ENCODE measurements around the gene PCP2. TPM values are rescaled to one million over a fixed set of nuclear protein-coding genes. Genes with fewer than 3 reads are reported as not detected.

PCP2 gene
- total RNA-seq, 4 donors from 2014 or later: 4.1 to 14.2 TPM; not detected in 2

GRCh38 chr19:7598180-7598579 lies 35.3 kb downstream of the PCP2 start:
- no peak for DNase-seq
- H3K4me1 ChIP-seq: peaks cover 0 to 9% (median 6%) of the 10 kb centered on the region in 4 donors
- H3K9me3 ChIP-seq: no peaks in the 10 kb centered on the region
- no peak overlapping the region for H3K27ac ChIP-seq
- TF ChIP-seq CTCF (IDR thresholded peaks at IDR 0.05) (no peak), EP300 (IDR thresholded peaks at IDR 0.05; ENCODE audit: low read depth) (no peak)
- intact Hi-C loops (cut with DNase I; ENCODE audit: low total_unique reads): no loop called here
- no peaks in the 10 kb centered on the region for H3K36me3 ChIP-seq
- 69 to 100% methylated on average over 1 to 6 of the region's 6 CpGs for WGBS, 2 donors (ENCODE audit: low coverage in 1 of 2)
- in situ Hi-C loops (cut with MboI; ENCODE audit: low pct_ligation_motif_present in 1 of 4, low pct_unique_long_range_greater_than_20kb in 1 of 4, low sequenced_read_pairs in 3 of 4): no loop called here
- H3K27me3 ChIP-seq: peaks cover 50% of the 10 kb centered on the region
- H3K4me3 ChIP-seq: no peak overlapping the region

GRCh38 chr19:7597689-7598088 lies 35.8 kb downstream of the PCP2 start:
- intact Hi-C loops (cut with DNase I; ENCODE audit: low total_unique reads): no loop called here
- Histone ChIP-seq H3K4me1 (peaks cover 0 to 9% (median 6%) of the 10 kb centered on the region in 4 donors), H3K9me3 (no peaks in the 10 kb centered on the region), H3K4me3 (no peak overlapping the region), H3K27ac (no peak overlapping the region), H3K36me3 (no peaks in the 10 kb centered on the region), H3K27me3 (peaks cover 50% of the 10 kb centered on the region)
- in situ Hi-C loops (cut with MboI; ENCODE audit: low pct_ligation_motif_present in 1 of 4, low pct_unique_long_range_greater_than_20kb in 1 of 4, low sequenced_read_pairs in 3 of 4): no loop called here
- TF ChIP-seq EP300 (IDR thresholded peaks at IDR 0.05; ENCODE audit: low read depth): no peak
- TF ChIP-seq CTCF (IDR thresholded peaks at IDR 0.05): no peak
- no peak for TF ChIP-seq POLR2AphosphoS5 (IDR thresholded peaks at IDR 0.05)
- 80 to 83% methylated on average over 5 to 9 of the region's 9 CpGs for WGBS, 2 donors (ENCODE audit: low coverage in 1 of 2)
- DNase-seq: no peak

- peaks cover 0 to 9% (median 6%) of the 10 kb centered on the region in 4 donors for H3K4me1 ChIP-seq
- in situ Hi-C loops (cut with MboI; ENCODE audit: low pct_ligation_motif_present in 1 of 4, low pct_unique_long_range_greater_than_20kb in 1 of 4, low sequenced_read_pairs in 3 of 4): no loop called here
- intact Hi-C loops (cut with DNase I; ENCODE audit: low total_unique reads): no loop called here
- H3K36me3 ChIP-seq: no peaks in the 10 kb centered on the region
- H3K27ac ChIP-seq: peak overlapping the region; percentile 34 to 81 (median 72)
- 4% methylated on average over 60 of the region's 70 CpGs; no CpG with 5 or more reads in 1 of the 2 donors for WGBS, 2 donors (ENCODE audit: low coverage in 1 of 2)
- no peak for TF ChIP-seq CTCF (IDR thresholded peaks at IDR 0.05)
- H3K27me3 ChIP-seq: peaks cover 45% of the 10 kb centered on the region
- no peaks in the 10 kb centered on the region for H3K9me3 ChIP-seq
- peak; percentile 36 for DNase-seq
- H3K4me3 ChIP-seq: peak overlapping the region; percentile 2 to 72 (median 58)
Observed at GRCh38 chr19:7596211-7596937, 37.1 kb downstream of the PCP2 start.

- H3K27me3 ChIP-seq: peaks cover 53% of the 10 kb centered on the region
- no peaks in the 10 kb centered on the region for H3K36me3 ChIP-seq
- in situ Hi-C loops (cut with MboI; ENCODE audit: low pct_ligation_motif_present in 1 of 4, low pct_unique_long_range_greater_than_20kb in 1 of 4, low sequenced_read_pairs in 3 of 4): no loop called here
- H3K4me3 ChIP-seq: peak within 1 kb of the TSS; percentile 2 to 72 (median 58)
- H3K9me3 ChIP-seq: no peaks in the 10 kb centered on the region
- TF ChIP-seq POLR2AphosphoS5 (IDR thresholded peaks at IDR 0.05): no peak
- no peak for TF ChIP-seq EP300 (IDR thresholded peaks at IDR 0.05; ENCODE audit: low read depth)
- no peak for TF ChIP-seq POLR2A (IDR thresholded peaks at IDR 0.05)
- TF ChIP-seq CTCF (IDR thresholded peaks at IDR 0.05): no peak
- DNase-seq: peak; percentile 71
- intact Hi-C loops (cut with DNase I; ENCODE audit: low total_unique reads): no loop called here
- 3% methylated on average over 16 of the region's 78 CpGs; no CpG with 5 or more reads in 1 of the 2 donors for WGBS, 2 donors (ENCODE audit: low coverage in 1 of 2)
- H3K27ac ChIP-seq: peak within 1 kb of the TSS; percentile 34 to 81 (median 72)
- peaks cover 0 to 9% (median 6%) of the 10 kb centered on the region in 4 donors for H3K4me1 ChIP-seq
Observed at GRCh38 chr19:7595466-7596133, 37.9 kb downstream of the PCP2 start, which contains the start of gene CAMSAP3. Gene CAMSAP3 (plus strand): TSS chr19:7595863. CDS start chr19:7596003, 140 bp downstream.

Measured in transverse colon (tissue), 4 donors.